ENCODE measurements around the gene VAMP1. TPM values are rescaled to one million over a fixed set of nuclear protein-coding genes. Genes with fewer than 3 reads are reported as not detected.

Gene VAMP1
- total and polyA plus RNA-seq, 2 donors (not counting 3 experiments of a cell fraction or from before 2014, with no cell fraction given) = 7.0 to 9.0 TPM

GRCh38 chr12:6460751-6461371 is 9.6 kb downstream of the VAMP1 start:
- dilution Hi-C loops (cut with MboI; ENCODE audit: extremely low pct_ligation_motif_present, low sequenced_read_pairs) (no loop called here), intact Hi-C loops (cut with micrococcal nuclease) (no loop called here)
- H3K9me3 ChIP-seq (replicated peaks; ENCODE audit: control insufficient read depth, insufficient read depth, low read length) = no peaks in the 10 kb centered on the region
- ChIA-PET POLR2A (interaction anchor here (2.0 kb wide), 1 partner anchor 9 kb away, joined by 9 read pairs; the partner anchor contains the start of gene VAMP1), CTCF (interaction anchor here (1.2 to 3.8 kb wide), 2 partner anchors 37 to 77 kb away, joined by 3 to 17 read pairs; partner anchors contain the start of gene LTBR)
- no peak overlapping the region for H3K4me2 ChIP-seq (ENCODE audit: insufficient read depth, low read length)
- no peak overlapping the region for H3K27ac ChIP-seq (ENCODE audit: insufficient read depth, low read depth, low read length)
- DNase-seq (ENCODE audit: low read depth, low spot score) (no peak), FAIRE-seq (no peak)
- no peak for TF ChIP-seq POLR2A (IDR thresholded peaks at IDR 0.05; ENCODE audit: low read depth, low read length)
- TF ChIP-seq, protein P1, sequence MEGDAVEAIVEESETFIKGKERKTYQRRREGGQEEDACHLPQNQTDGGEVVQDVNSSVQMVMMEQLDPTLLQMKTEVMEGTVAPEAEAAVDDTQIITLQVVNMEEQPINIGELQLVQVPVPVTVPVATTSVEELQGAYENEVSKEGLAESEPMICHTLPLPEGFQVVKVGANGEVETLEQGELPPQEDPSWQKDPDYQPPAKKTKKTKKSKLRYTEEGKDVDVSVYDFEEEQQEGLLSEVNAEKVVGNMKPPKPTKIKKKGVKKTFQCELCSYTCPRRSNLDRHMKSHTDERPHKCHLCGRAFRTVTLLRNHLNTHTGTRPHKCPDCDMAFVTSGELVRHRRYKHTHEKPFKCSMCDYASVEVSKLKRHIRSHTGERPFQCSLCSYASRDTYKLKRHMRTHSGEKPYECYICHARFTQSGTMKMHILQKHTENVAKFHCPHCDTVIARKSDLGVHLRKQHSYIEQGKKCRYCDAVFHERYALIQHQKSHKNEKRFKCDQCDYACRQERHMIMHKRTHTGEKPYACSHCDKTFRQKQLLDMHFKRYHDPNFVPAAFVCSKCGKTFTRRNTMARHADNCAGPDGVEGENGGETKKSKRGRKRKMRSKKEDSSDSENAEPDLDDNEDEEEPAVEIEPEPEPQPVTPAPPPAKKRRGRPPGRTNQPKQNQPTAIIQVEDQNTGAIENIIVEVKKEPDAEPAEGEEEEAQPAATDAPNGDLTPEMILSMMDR (IDR thresholded peaks at IDR 0.05; ENCODE audit: extremely low read depth in 1 of 2, insufficient read depth in 1 of 2, low read depth in 1 of 2, low read length in 2 of 2) = no peak
- H3K79me2 ChIP-seq (ENCODE audit: control insufficient read depth, insufficient read depth, low read length) = no peaks in the 10 kb centered on the region
- H4K20me1 ChIP-seq (replicated peaks; ENCODE audit: control insufficient read depth, extremely low read depth, insufficient read depth, low read length) = no peaks in the 10 kb centered on the region
- H3K9ac ChIP-seq (replicated peaks; ENCODE audit: extremely low read depth, insufficient read depth, low read length) = no peak overlapping the region
- peaks cover 6 to 26% of the 10 kb centered on the region in 2 experiments for H3K36me3 ChIP-seq (ENCODE audit: control insufficient read depth in 2 of 2, extremely low read depth in 1 of 2, insufficient read depth in 2 of 2, low read length in 2 of 2)
- no peaks in the 10 kb centered on the region for H3K27me3 ChIP-seq (ENCODE audit: control insufficient read depth in 2 of 2, insufficient read depth in 2 of 2, low read length in 2 of 2)
- H3K4me1 ChIP-seq (ENCODE audit: control insufficient read depth, extremely low read depth, insufficient read depth, low read length) = peaks cover 13% of the 10 kb centered on the region
- H3K9me1 ChIP-seq (replicated peaks; ENCODE audit: control insufficient read depth, extremely low read depth, insufficient read depth, low read length) = no peaks in the 10 kb centered on the region
- BruUV-seq (replicated peaks) = no TSS peak
- no peak overlapping the region for H2AFZ ChIP-seq (ENCODE audit: low read depth, low read length)
- H3K4me3 ChIP-seq (replicated peaks in 1 of 3; ENCODE audit: insufficient read depth in 1 of 3, low read depth in 1 of 3, low read length in 3 of 3) = no peak overlapping the region

DNA sequence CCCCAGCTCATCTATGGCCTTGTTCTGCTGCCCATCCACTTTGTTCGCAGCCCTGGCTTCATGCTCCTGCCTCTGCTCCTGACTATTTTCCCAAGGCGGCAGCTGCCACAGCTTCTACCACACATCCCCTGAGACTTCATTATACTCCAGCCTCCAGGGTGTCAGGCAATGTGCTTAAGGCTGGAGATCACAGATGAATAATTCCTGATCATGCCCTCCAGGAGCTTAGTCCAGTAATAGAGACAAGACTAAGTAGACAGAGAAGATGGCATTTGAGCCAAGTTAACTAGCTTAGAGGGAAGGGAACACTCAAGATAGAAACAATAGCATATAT is 11.5 kb downstream of the VAMP1 start:
- FAIRE-seq (no peak), DNase-seq (ENCODE audit: low read depth, low spot score) (no peak)
- no peaks in the 10 kb centered on the region for H3K9me1 ChIP-seq (replicated peaks; ENCODE audit: control insufficient read depth, extremely low read depth, insufficient read depth, low read length)
- peaks cover 6 to 19% of the 10 kb centered on the region in 2 experiments for H3K36me3 ChIP-seq (ENCODE audit: control insufficient read depth in 2 of 2, extremely low read depth in 1 of 2, insufficient read depth in 2 of 2, low read length in 2 of 2)
- no TSS peak for BruUV-seq (replicated peaks)
- H3K79me2 ChIP-seq (ENCODE audit: control insufficient read depth, insufficient read depth, low read length) = no peaks in the 10 kb centered on the region
- no peaks in the 10 kb centered on the region for H3K27me3 ChIP-seq (ENCODE audit: control insufficient read depth in 2 of 2, insufficient read depth in 2 of 2, low read length in 2 of 2)
- no peak overlapping the region for H3K4me3 ChIP-seq (replicated peaks in 1 of 3; ENCODE audit: insufficient read depth in 1 of 3, low read depth in 1 of 3, low read length in 3 of 3)
- dilution Hi-C loops (cut with MboI; ENCODE audit: extremely low pct_ligation_motif_present, low sequenced_read_pairs) = no loop called here
- H3K4me1 ChIP-seq (ENCODE audit: control insufficient read depth, extremely low read depth, insufficient read depth, low read length) = peaks cover 13% of the 10 kb centered on the region
- no peak overlapping the region for H2AFZ ChIP-seq (ENCODE audit: low read depth, low read length)
- no peak overlapping the region for H3K27ac ChIP-seq (ENCODE audit: insufficient read depth, low read depth, low read length)
- no peaks in the 10 kb centered on the region for H4K20me1 ChIP-seq (replicated peaks; ENCODE audit: control insufficient read depth, extremely low read depth, insufficient read depth, low read length)
- no peaks in the 10 kb centered on the region for H3K9me3 ChIP-seq (replicated peaks; ENCODE audit: control insufficient read depth, insufficient read depth, low read length)
- CTCF ChIA-PET = interaction anchor here (1.1 to 1.2 kb wide), 2 partner anchors 11 to 79 kb away, joined by 3 to 5 read pairs; partner anchors contain the start of gene VAMP1
- intact Hi-C loops (cut with micrococcal nuclease) = no loop called here
- no peak overlapping the region for H3K9ac ChIP-seq (replicated peaks; ENCODE audit: extremely low read depth, insufficient read depth, low read length)
- H3K4me2 ChIP-seq (ENCODE audit: insufficient read depth, low read length) = no peak overlapping the region
- POLR2A ChIA-PET = interaction anchor here (1.1 to 1.8 kb wide), 2 partner anchors 12 to 29 kb away, joined by 3 to 7 read pairs; partner anchors contain the start of gene VAMP1
- TF ChIP-seq POLR2A (IDR thresholded peaks at IDR 0.05; ENCODE audit: low read depth, low read length) (no peak), JUN (IDR thresholded peaks at IDR 0.05; ENCODE audit: borderline replicate concordance, insufficient read depth, insufficient read length, low read depth) (no peak), POLR2AphosphoS5 (IDR thresholded peaks at IDR 0.05; ENCODE audit: insufficient read depth, low read depth, low read length) (no peak), EZH2 (IDR thresholded peaks at IDR 0.05; ENCODE audit: borderline replicate concordance, low read depth, low read length, severe bottlenecking) (no peak)
- TF ChIP-seq, protein P1 (IDR thresholded peaks at IDR 0.05; ENCODE audit: extremely low read depth in 1 of 2, insufficient read depth in 1 of 2, low read depth in 1 of 2, low read length in 2 of 2) = no peak

All from endothelial cell of umbilical vein (primary cell).